Tracheal epithelial cell (primary cell): ENCODE data around the gene TMEM270. TPM values are rescaled to one million over a fixed set of nuclear protein-coding genes. Genes with fewer than 3 reads are reported as not detected.

Source experiments
- total RNA-seq: library from RNA; depleted of rRNA; stranded (reverse); fragments of >200 nt; gene quantifications from 2 replicates; pipeline ENCODE4 v1.2.1, GENCODE V29; 2014

Gene TMEM270
- total RNA-seq: not detected in 2 replicates

GRCh38 chr7:73860859-73861258 is at the start of gene TMEM270:
TMEM270 (plus strand) TSS chr7:73861159; CDS start chr7:73861195, 36 bp downstream.

GRCh38 chr7:73830681-73831583 is 30.0 kb upstream of the TMEM270 start, which contains the start of gene CLDN4:
CLDN4 (plus strand) TSS chr7:73830996; CDS start chr7:73831202, 206 bp downstream.

GRCh38 chr7:73842067-73842976 is 18.6 kb upstream of the TMEM270 start, which contains the start of gene METTL27:
METTL27 (minus strand) TSS chr7:73842516; CDS start chr7:73842140, 376 bp downstream.

Other genes with a start within 250 kb of the TMEM270 start
- gene MLXIPL, start 236.6 kb upstream of the TMEM270 start, total RNA-seq: not detected in 2 replicates
- 2.6 and 7.2 TPM in 2 replicates for gene VPS37D, start 193.3 kb upstream of the TMEM270 start, total RNA-seq
- gene DNAJC30, start 177.7 kb upstream of the TMEM270 start, total RNA-seq: 0.72 and 1.1 TPM in 2 replicates
- 40.7 and 44.5 TPM in 2 replicates for gene BUD23, start 177.6 kb upstream of the TMEM270 start, total RNA-seq
- 6.7 and 8.1 TPM in 2 replicates for gene STX1A, start 141.5 kb upstream of the TMEM270 start, total RNA-seq
- 3.8 and 29.6 TPM in 2 replicates for gene ABHD11, start 122.4 kb upstream of the TMEM270 start, total RNA-seq
- gene CLDN3, start 90.9 kb upstream of the TMEM270 start, total RNA-seq: 2.7 TPM in 1 of 2 replicates, not detected in the other
- gene CLDN4, start 30.2 kb upstream of the TMEM270 start, total RNA-seq: 60.3 and 251 TPM in 2 replicates
- gene METTL27, start 18.6 kb upstream of the TMEM270 start, total RNA-seq: 6.3 TPM in 1 of 2 replicates, not detected in the other
- not detected in 2 replicates for gene ELN, start 167.0 kb downstream of the TMEM270 start, total RNA-seq
- 11.9 and 27.0 TPM in 2 replicates for gene LIMK1, start 222.6 kb downstream of the TMEM270 start, total RNA-seq